ENCODE results near the gene PPARGC1A. TPM values are rescaled to one million over a fixed set of nuclear protein-coding genes. Genes with fewer than 3 reads are reported as not detected.

Gene PPARGC1A
- total RNA-seq, 2 experiments from 2014 or later: not detected

DNA sequence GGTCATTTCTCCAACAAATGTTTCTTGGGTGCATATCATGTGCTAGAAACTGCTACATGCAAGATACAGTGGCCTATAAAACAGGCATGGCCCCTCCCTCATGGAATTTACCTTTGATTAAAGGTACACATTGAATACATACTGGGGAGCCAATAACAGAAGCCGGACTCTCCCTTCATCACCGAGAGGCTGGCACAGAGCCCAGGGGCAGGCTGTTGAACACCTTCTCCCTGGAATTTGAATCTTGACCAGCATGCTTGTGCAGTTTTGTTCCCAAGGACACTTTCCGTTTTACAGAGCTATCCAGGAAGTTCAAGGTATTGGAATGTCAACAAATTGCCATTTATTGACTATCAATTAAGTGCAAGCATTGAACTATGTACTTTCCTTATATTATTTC, 33.2 kb downstream of the PPARGC1A start:
- Histone ChIP-seq H3K27ac (ENCODE audit: low read depth in 1 of 2, low read length in 2 of 2) (no peak overlapping the region), H3K9me3 (ENCODE audit: control insufficient read depth in 1 of 2, insufficient read depth in 1 of 2, low read length in 2 of 2) (no peaks in the 10 kb centered on the region), H3K36me3 (ENCODE audit: insufficient read depth, low read length) (no peaks in the 10 kb centered on the region), H3K4me1 (ENCODE audit: insufficient read depth, low read length) (no peaks in the 10 kb centered on the region), H3K4me3 (ENCODE audit: low read length) (no peak overlapping the region), H3K27me3 (ENCODE audit: control insufficient read depth in 1 of 2, insufficient read depth in 2 of 2, low read length in 2 of 2) (no peaks in the 10 kb centered on the region)
- Mint-ChIP-seq H3K4me1 (ENCODE audit: low read depth) (no peaks in the 10 kb centered on the region), H3K27me3 (no peaks in the 10 kb centered on the region), H3K9me3 (peaks cover 6% of the 10 kb centered on the region), H3K4me3 (no peak overlapping the region), H3K27ac (no peak overlapping the region), H3K36me3 (ENCODE audit: low read depth) (no peaks in the 10 kb centered on the region)
- TF ChIP-seq, protein P1, sequence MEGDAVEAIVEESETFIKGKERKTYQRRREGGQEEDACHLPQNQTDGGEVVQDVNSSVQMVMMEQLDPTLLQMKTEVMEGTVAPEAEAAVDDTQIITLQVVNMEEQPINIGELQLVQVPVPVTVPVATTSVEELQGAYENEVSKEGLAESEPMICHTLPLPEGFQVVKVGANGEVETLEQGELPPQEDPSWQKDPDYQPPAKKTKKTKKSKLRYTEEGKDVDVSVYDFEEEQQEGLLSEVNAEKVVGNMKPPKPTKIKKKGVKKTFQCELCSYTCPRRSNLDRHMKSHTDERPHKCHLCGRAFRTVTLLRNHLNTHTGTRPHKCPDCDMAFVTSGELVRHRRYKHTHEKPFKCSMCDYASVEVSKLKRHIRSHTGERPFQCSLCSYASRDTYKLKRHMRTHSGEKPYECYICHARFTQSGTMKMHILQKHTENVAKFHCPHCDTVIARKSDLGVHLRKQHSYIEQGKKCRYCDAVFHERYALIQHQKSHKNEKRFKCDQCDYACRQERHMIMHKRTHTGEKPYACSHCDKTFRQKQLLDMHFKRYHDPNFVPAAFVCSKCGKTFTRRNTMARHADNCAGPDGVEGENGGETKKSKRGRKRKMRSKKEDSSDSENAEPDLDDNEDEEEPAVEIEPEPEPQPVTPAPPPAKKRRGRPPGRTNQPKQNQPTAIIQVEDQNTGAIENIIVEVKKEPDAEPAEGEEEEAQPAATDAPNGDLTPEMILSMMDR (IDR thresholded peaks at IDR 0.05): no peak
- DNase-seq (no peak), ATAC-seq (ENCODE audit: poor library complexity) (no peak)
- ChIA-PET POLR2A (no interaction called here), CTCF (no interaction called here)
- intact Hi-C loops (cut with DNase I, micrococcal nuclease): no loop called here

DNA sequence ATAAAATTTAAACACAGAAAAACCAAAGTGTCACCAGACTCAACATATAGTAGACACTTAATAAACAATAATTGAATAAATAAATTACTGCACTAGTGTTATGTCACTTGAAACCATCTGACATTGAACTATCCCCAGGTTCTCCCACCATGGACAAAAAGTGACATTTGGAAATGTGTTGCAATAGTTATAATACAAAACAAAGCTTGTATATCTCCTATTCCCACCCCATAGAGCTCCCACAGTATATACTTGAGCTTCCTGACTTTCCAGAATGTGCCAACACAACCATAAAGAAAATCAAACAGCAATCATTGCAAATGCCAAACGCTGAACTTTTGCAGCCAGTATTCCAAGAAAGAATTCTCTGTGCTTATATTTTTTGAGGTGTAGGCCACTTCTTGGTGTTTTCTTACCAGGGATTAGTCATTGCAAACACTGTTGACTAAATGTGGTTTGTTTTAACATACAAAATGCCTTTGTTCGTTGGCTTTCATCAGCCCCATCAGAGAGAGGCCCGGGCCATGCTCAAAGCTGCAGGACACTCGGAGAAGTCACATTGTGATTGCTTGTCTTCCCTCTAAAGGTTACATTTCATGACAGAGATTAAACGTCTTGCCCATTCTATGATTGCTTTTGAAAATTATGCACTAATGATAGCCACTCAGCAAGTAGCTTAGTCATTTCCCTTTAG, 33.8 kb downstream of the PPARGC1A start:
- Histone ChIP-seq H3K36me3 (ENCODE audit: insufficient read depth, low read length) (no peaks in the 10 kb centered on the region), H3K9me3 (ENCODE audit: control insufficient read depth in 1 of 2, insufficient read depth in 1 of 2, low read length in 2 of 2) (no peaks in the 10 kb centered on the region), H3K27ac (ENCODE audit: low read depth in 1 of 2, low read length in 2 of 2) (no peak overlapping the region), H3K4me3 (ENCODE audit: low read length) (no peak overlapping the region), H3K4me1 (ENCODE audit: insufficient read depth, low read length) (no peaks in the 10 kb centered on the region), H3K27me3 (ENCODE audit: control insufficient read depth in 1 of 2, insufficient read depth in 2 of 2, low read length in 2 of 2) (no peaks in the 10 kb centered on the region)
- POLR2A ChIA-PET: no interaction called here
- Mint-ChIP-seq H3K4me3 (no peak overlapping the region), H3K27me3 (no peaks in the 10 kb centered on the region), H3K27ac (no peak overlapping the region), H3K9me3 (peaks cover 6% of the 10 kb centered on the region), H3K36me3 (ENCODE audit: low read depth) (no peaks in the 10 kb centered on the region), H3K4me1 (ENCODE audit: low read depth) (no peaks in the 10 kb centered on the region)
- intact Hi-C loops (cut with DNase I, micrococcal nuclease): no loop called here
- TF ChIP-seq, protein P1 (IDR thresholded peaks at IDR 0.05): no peak
- CTCF ChIA-PET: interaction anchor here (0.6 kb wide), 1 partner anchor 1646 kb away, joined by 3 read pairs; no protein-coding TSS in a partner anchor
- DNase-seq (no peak), ATAC-seq (ENCODE audit: poor library complexity) (no peak)

DNA sequence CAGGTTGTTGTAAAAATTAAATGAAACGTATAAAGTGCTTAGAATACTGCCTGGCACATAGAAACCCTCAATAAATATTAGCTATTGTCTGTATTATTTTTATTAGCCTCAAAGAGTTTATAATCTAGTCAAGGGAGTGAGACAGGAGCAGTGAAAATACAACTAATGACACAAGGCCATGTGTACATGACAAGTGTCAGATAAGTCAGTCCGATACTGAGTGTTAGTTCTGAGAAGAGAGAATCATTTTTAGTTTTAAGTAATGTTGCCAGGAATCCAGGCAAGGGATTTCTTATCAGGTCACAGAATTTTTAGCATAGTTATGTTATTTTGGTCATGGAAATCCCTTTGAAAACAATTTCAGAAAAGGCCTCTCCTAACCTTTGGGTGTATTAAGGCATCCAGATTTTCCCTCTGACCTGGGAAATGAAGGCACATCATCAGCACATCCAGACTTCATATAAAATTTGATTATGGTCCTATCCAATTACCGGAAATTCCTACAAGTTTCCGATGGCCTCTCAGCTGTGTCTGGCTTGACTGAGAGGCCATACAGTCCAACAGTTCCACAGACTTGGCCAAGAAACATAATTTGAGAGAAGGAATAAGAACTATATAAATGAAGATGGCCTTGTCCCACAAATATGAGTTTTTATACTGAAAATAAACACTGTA, 35.7 kb downstream of the PPARGC1A start:
- Mint-ChIP-seq H3K4me1 (ENCODE audit: low read depth) (no peaks in the 10 kb centered on the region), H3K27ac (no peak overlapping the region)

More for the DNA sequence above, 35.7 kb downstream of the PPARGC1A start:
- H3K27me3 Mint-ChIP-seq: no peaks in the 10 kb centered on the region
- TF ChIP-seq, protein P1 (IDR thresholded peaks at IDR 0.05): no peak
- Histone ChIP-seq H3K27me3 (ENCODE audit: control insufficient read depth in 1 of 2, insufficient read depth in 2 of 2, low read length in 2 of 2) (no peaks in the 10 kb centered on the region), H3K9me3 (ENCODE audit: control insufficient read depth in 1 of 2, insufficient read depth in 1 of 2, low read length in 2 of 2) (no peaks in the 10 kb centered on the region), H3K27ac (ENCODE audit: low read depth in 1 of 2, low read length in 2 of 2) (no peak overlapping the region), H3K4me3 (ENCODE audit: low read length) (no peak overlapping the region), H3K36me3 (ENCODE audit: insufficient read depth, low read length) (no peaks in the 10 kb centered on the region), H3K4me1 (ENCODE audit: insufficient read depth, low read length) (no peaks in the 10 kb centered on the region)
- CTCF ChIA-PET: no interaction called here
- peaks cover 5% of the 10 kb centered on the region for H3K9me3 Mint-ChIP-seq
- POLR2A ChIA-PET: no interaction called here
- ATAC-seq (ENCODE audit: poor library complexity): no peak
- no peaks in the 10 kb centered on the region for H3K36me3 Mint-ChIP-seq (ENCODE audit: low read depth)
- DNase-seq: no peak
- H3K4me3 Mint-ChIP-seq: no peak overlapping the region
- intact Hi-C loops (cut with DNase I, micrococcal nuclease): no loop called here
